Adrenal gland (tissue), 12 donors: ENCODE measurements around the gene RANBP10. TPM values are rescaled to one million over a fixed set of nuclear protein-coding genes. Genes with fewer than 3 reads are reported as not detected.
A peak's percentile ranks its signal among the peaks of the same experiment; 100 is the strongest.

Source experiments
- DNase-seq, 7 donors: peaks; one replicate each; pipeline ENCODE4 v3.0.0-alpha.2; 2019 to 2020
- H3K27ac ChIP-seq, 5 donors: fragments of 200-600 bp; sonication (generic) in 4 of 5; 1 replicate in 3 of 5; 2 replicates in 2 of 5; pipeline versions ENCODE4 v1.5.1 to v1.8.0; 2016 to 2020; ENCODE audit warnings: mild to moderate bottlenecking in 1 of 5
- H3K27me3 ChIP-seq: fragments of 200-600 bp; 2 replicates; pipeline ENCODE4 v1.8.0; 2021
- H3K36me3 ChIP-seq, 2 donors: fragments of 200-600 bp; replicated peaks in 1 of 2; 1 replicate in 1 of 2; 2 replicates in 1 of 2; pipeline versions ENCODE4 v1.5.1 to v1.8.0; 2018 to 2022
- H3K4me1 ChIP-seq, 2 donors: fragments of 200-600 bp; replicated peaks in 1 of 2; 1 replicate in 1 of 2; 2 replicates in 1 of 2; pipeline versions ENCODE4 v1.5.1 to v1.8.0; 2018 to 2021
- H3K4me3 ChIP-seq, 4 donors: fragments of 200-600 bp; sonication (generic) in 3 of 4; one replicate each; pipeline ENCODE4 v1.5.1; 2016 to 2018
- H3K9me3 ChIP-seq, 3 donors: fragments of 200-600 bp; sonication (generic) in 1 of 3; replicated peaks in 1 of 3; 1 replicate in 2 of 3; 2 replicates in 1 of 3; pipeline versions ENCODE4 v1.5.1 to v1.8.0; 2016 to 2021
- CTCF ChIP-seq, 6 experiments: fragments of 450-650 bp in 4 of 6; fragments of 200-600 bp in 2 of 6; sonication (generic) in 1 of 6; IDR thresholded peaks; 1 replicate in 5 of 6; 2 replicates in 1 of 6; pipeline versions ENCODE4 v1.5.1 to v1.8.0; 2016 to 2021; ENCODE audit warnings: antibody characterized with exemption in 6 of 6, mild to moderate bottlenecking in 2 of 6, moderate library complexity in 1 of 6
- POLR2A ChIP-seq, 2 donors: fragments of 450-650 bp; IDR thresholded peaks; one replicate each; pipeline ENCODE4 v1.6.1; 2017; ENCODE audit warnings: antibody characterized with exemption in 2 of 2, mild to moderate bottlenecking in 2 of 2, moderate library complexity in 1 of 2
- WGBS, 4 donors: extraction: QIAGEN DNeasy Blood & Tissue Kit in 2 of 4; methylation state at CpG; one replicate each; pipeline versions ENCODE4 v1.1.5 to v1.1.7; 2013 to 2017; 5-methylcytosine and 5-hydroxymethylcytosine counted together
- intact Hi-C, 2 donors: fragments of 100-400 bp; cut with DNase I; formaldehyde crosslinking; loops; one replicate each; pipeline versions ENCODE4 v1.14.1 to v1.15.0; 2022 to 2023
- polyA plus RNA-seq, 3 donors: library from polyadenylated mRNA; stranded (reverse); fragments of 200-250 nt in 2 of 3; fragments of 350-450 nt in 1 of 3; fragmentation: Illumina TruSeq in 1 of 3; extraction: RNeasy Lipid Tissue Mini Kit (QIAGEN cat#74804) in 1 of 3; gene quantifications; one replicate each; pipeline ENCODE4 v1.2.3, GENCODE V29; 2013 to 2014
- total RNA-seq, 9 donors: library from RNA; depleted of rRNA in 4 of 9; stranded (reverse); fragments of >200 nt in 4 of 9; fragments of 120-200 nt in 1 of 9; fragmentation: NEBNext Ultra II Directional in 1 of 9; extraction: Animal tissue kit (Norgen Biotek cat#: 25700) in 1 of 9; gene quantifications; one replicate each; pipeline versions ENCODE4 v1.1.0 to v1.2.4, GENCODE V29; 2013 to 2023
- donor health status: healthy with polysubstance abuse.
- donor health status: Bipolar disorder and iron deficiency.
- donor health status: DM: yes; HTN: yes; CAD: no.
- donor health status: DM: no; HTN: no; CAD: no.
- donor health status: DM: no; HTN: no; CAD: no.
- donor health status: DM: yes; HTN: yes; CAD: no.

RANBP10 gene
- total and polyA plus RNA-seq, 12 donors = 9.4 to 74.1 (median 21.6) TPM

GRCh38 chr16:67834242-67834614, 27.9 kb upstream of the RANBP10 start:
- Histone ChIP-seq H3K4me1 (peaks cover 10 to 15% of the 10 kb centered on the region in 2 donors), H3K27ac (peak overlapping the region in 2 of 5 donors; percentile 9 to 56), H3K9me3 (no peaks in the 10 kb centered on the region), H3K36me3 (peaks cover 0 to 30% of the 10 kb centered on the region in 2 donors), H3K4me3 (peak overlapping the region in 2 of 4 donors; percentile 23 to 75), H3K27me3 (no peaks in the 10 kb centered on the region)
- 73 to 85% (median 82%) methylated on average over 10 of the region's 10 CpGs for WGBS, 4 donors
- no peak for TF ChIP-seq POLR2A (IDR thresholded peaks at IDR 0.05)
- TF ChIP-seq CTCF (IDR thresholded peaks at IDR 0.05) = no peak
- intact Hi-C loops = no loop called here
- no peak for DNase-seq

- peak; percentile 88 to 97 (median 94) for DNase-seq
- Histone ChIP-seq H3K9me3 (no peaks in the 10 kb centered on the region), H3K27me3 (no peaks in the 10 kb centered on the region), H3K36me3 (peaks cover 0 to 36% of the 10 kb centered on the region in 2 donors), H3K4me3 (peak overlapping the region; percentile 23 to 75 (median 64)), H3K4me1 (peaks cover 10 to 15% of the 10 kb centered on the region in 2 donors), H3K27ac (peak overlapping the region in 3 of 5 donors; percentile 1 to 72 (median 56))
- 0 to 3% (median 1%) methylated on average over 14 to 49 of the region's 49 CpGs for WGBS, 4 donors
- TF ChIP-seq POLR2A (IDR thresholded peaks at IDR 0.05) = peak; percentile 50 to 75
- TF ChIP-seq CTCF (IDR thresholded peaks at IDR 0.05) = no peak
- intact Hi-C loops = no loop called here
Measured at GRCh38 chr16:67833415-67834241, 27.3 kb upstream of the RANBP10 start.

- H3K27ac ChIP-seq = peak overlapping the region in 3 of 5 donors; percentile 1 to 72 (median 56)
- H3K36me3 ChIP-seq = peaks cover 0 to 41% of the 10 kb centered on the region in 2 donors
- peak overlapping the region in 3 of 4 donors; percentile 23 to 75 (median 71) for H3K4me3 ChIP-seq
- peaks cover 10 to 15% of the 10 kb centered on the region in 2 donors for H3K4me1 ChIP-seq
- H3K27me3 ChIP-seq = no peaks in the 10 kb centered on the region
- DNase-seq = peak in 1 of 7 donors; percentile 12
- WGBS, 4 donors = 1 to 13% (median 6%) methylated on average over 1 to 3 of the region's 3 CpGs
- intact Hi-C loops = no loop called here
- TF ChIP-seq CTCF (IDR thresholded peaks at IDR 0.05) (no peak), POLR2A (IDR thresholded peaks at IDR 0.05) (no peak)
- no peaks in the 10 kb centered on the region for H3K9me3 ChIP-seq
Measured at GRCh38 chr16:67833030-67833414, 26.7 kb upstream of the RANBP10 start.

- WGBS, 4 donors = 89 to 100% (median 96%) methylated on average over 3 to 4 of the region's 4 CpGs
- Histone ChIP-seq H3K27me3 (no peaks in the 10 kb centered on the region), H3K4me3 (no peak overlapping the region), H3K27ac (no peak overlapping the region), H3K36me3 (peaks cover 0 to 45% of the 10 kb centered on the region in 2 donors), H3K4me1 (peaks cover 10 to 11% of the 10 kb centered on the region in 2 donors), H3K9me3 (no peaks in the 10 kb centered on the region)
- TF ChIP-seq POLR2A (IDR thresholded peaks at IDR 0.05) (no peak), CTCF (IDR thresholded peaks at IDR 0.05) (no peak)
- intact Hi-C loops = no loop called here
- DNase-seq = no peak
Measured at GRCh38 chr16:67828651-67829050, 22.3 kb upstream of the RANBP10 start.
